GM18511 (cell line): Measurements from ENCODE around the gene GRIK2.

Source experiments
- ATAC-seq: cut with Tn5 transposase; IDR thresholded peaks from one replicate; pipeline ENCODE4 v1.9.1; 2021; ENCODE audit warnings: mild to moderate bottlenecking, moderate library complexity; ENCODE audit not compliant: unreplicated experiment

Gene GRIK2

DNA sequence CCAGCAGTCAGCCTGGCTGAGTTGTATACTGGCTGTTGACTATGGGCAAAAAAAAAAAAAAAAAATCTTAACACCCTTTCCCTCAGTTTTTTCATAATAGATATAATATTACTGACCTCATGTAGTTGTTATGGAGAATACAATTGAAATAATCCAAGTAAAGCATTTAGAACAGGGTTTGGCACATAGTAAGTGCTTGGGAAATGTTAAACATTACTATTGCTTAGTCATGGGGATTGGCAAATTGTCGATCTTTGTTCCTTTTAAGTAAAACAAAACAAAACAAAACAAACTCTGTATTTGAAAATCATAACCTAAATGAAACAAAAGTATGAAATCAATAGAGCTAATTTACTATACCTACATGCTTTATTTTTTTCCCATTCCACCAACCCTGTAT is 458.4 kb downstream of the GRIK2 start:
- no peak for ATAC-seq

DNA sequence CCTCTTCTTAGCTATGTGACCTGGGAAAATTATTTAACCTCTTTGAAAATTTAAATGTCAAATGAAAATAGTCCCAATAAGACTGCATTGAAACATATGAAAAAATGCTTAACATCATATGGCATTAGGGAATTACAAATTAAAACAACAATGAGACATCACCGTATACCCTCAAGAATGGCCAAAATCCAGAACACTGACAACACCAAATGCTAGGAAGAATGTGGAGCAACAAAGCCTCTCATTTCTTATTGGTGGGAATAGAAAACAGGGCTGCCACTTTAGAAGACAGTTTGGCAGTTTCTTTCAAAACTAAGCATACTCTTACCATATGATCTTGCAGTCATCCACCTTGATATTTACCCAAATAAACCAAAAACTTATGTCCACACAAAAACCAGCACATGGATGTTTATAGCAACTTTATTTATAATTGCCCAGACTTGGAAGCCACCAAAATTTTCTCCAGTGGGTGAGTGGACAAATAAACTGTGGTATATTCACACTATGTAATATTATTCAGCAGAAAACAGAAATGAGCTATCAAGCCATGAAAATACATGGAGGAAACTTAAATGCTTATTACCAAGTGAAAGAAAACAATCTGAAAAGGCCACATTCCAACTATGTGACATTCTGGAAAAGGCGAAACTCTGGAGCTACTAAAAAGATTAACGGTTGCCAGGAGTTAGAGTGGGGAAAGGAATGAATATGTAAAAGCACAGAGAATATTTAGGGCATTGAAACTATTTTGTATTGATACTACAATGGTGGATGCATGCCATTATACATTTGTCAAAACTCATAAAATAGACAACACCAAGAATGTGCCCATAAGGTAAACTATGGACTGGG is 459.9 kb downstream of the GRIK2 start:
- no peak for ATAC-seq

DNA sequence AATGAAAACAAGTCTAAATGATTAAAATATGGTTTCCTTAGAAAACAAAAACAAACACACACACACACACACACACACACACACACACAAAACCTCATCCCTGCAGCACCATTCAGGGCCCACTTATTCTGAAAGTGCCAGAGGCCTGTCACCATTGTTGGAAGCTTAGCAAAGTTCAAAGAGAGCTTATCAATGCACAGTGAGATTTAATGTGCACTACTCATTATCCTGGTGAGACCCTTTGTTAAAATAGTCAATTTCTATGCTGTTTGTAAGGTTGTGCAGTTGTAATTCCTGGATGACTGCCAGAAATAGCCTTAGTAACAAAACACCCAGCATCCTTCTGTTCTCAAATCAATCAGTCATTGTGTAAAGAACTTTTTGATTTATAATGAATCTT is 482.9 kb downstream of the GRIK2 start:
- ATAC-seq: no peak

DNA sequence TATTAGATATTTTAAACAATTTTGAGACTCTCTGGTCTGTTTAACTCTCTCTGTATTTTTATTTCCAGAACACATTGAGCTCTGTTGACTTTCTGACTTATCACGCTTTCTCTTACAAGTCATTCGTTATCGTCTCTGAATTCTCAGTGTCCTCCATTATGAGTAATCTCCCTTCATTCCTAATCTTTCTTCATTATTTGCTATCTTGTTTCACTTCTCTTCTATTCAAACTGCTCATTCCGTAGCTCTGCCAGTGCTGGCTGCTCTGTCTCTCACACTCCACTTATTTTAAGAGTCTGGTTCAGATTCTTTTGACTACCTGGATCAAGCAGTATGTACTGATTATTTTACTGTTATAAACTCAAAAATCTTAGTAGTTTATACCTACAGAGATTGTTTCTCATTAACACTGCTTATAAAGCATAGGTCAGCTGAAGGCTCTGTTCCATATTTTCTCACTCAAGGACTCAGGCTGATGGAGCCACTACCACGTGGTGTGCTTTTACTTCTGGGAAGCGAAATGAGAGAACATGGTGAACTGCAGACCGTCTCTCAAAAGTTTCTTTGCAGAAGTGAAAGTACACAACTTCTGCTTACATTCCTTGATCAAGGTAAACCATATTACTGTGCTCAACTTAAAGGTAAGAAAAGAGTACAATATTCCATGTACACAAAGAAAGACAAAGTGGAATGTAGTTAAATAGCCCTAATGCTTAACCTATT is 485.2 kb downstream of the GRIK2 start:
- ATAC-seq: no peak

DNA sequence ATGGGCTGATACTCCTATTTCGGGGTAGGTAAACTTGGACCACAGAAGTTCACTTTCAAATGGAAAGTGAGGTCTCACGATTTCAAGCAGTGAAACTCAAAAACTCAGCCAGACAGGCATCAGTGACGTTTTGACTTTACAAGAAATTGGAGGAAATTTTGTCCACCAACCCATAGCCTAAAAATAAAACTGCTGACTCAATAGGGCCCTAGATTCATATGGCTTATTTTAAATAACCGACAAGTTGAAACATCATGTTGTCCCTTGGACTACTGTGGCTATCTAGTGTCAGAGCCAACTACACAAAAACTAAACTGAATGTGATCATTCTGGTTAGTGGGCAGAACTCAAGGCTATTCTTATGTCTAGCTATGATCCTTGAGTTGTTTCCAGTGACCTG is 486.3 kb downstream of the GRIK2 start:
- ATAC-seq: no peak

DNA sequence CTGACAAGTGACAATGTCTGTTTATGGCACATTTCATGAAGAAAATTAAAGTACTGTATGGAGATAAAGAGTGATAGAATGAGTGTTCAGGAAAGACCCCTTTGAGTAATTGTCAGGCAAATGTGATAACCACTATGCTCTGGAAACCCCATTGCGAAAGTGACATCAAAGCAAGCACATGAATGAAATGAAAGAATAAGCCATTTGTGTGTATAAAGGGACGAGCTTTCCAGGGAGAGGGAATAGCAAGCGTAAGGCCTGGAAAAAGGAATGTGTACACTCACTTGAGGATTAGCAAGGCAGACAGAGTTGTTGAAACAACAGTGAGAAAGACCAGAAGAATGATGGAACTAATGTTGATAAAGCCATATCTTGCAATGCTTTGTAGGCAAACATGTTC is 490.0 kb downstream of the GRIK2 start:
- ATAC-seq: no peak

DNA sequence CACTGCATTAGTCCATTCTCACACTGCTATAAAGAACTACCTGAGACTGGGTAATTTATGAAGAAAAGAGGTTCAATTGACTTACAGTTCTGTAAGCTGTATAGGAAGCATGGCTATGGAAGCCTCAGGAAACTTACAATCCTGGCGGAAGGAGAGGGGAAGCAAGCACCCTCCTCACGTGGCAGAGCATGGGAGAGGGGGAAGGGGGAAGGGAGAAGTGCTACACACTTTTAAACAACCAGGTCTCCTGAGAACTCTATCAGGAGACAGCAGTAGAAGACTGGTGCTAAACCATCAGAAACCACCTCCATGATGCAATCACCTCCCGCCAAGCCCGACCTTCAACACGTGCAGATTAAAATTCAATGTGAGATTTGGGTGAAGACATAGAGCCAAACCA is 494.0 kb downstream of the GRIK2 start:
- ATAC-seq: no peak

DNA sequence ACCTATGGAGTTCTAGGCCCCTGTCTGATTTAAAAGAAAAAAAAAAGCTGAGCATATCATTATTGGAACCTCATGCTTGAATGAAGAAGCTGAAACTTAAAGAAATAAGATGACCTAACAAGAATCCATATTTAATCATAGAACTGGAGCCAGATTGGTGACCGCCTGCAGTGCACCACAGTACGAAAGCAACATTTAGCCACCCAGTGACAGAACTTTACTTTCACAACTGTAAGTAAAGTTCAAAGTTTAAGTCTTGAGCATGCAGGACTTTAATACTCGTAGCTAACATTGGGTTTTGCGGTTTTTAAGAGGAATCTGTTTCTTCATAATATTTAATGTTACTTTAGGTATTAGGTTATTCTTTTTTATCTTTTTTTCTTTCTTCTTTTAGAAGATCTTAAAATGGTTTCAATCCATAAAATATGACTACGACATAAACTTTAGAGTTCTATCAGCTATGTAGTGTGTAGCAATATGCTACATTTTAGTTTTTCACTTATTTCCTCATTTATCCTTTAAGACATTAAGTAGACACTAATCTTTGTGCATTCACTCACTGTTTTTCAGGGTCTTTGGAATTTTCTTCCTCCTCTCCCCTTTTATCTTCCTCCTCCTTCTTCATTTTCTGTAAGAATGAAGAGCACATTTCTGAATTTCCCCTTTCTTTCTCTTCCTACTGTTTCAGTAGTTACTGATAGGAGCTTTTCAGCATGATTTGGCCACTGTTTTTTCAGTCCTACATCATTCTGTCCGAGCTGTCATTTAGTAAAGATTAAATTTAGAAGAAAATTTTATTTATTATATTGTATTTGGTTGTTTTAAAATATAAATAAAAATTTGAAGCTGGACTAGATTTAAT is 514.1 kb downstream of the GRIK2 start:
- no peak for ATAC-seq

DNA sequence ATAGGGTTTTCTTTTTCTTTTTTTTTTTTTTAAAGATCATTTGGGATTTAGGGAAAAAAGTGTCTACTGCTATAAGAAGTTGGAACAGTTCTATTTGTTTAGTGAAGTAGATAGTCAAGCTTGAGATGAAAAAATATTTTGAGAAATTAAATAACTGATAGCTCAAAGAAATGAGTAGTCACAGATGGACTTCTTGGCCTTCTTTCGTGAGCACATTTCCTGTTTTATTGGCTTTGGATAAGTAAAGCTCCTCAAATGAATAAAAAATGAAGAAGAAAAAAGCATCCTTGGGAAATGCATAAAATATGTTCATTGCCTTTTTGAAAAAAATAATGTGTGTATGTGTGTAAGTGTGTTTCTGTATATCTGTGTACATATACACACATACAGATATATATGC is 515.9 kb downstream of the GRIK2 start:
- ATAC-seq: no peak

DNA sequence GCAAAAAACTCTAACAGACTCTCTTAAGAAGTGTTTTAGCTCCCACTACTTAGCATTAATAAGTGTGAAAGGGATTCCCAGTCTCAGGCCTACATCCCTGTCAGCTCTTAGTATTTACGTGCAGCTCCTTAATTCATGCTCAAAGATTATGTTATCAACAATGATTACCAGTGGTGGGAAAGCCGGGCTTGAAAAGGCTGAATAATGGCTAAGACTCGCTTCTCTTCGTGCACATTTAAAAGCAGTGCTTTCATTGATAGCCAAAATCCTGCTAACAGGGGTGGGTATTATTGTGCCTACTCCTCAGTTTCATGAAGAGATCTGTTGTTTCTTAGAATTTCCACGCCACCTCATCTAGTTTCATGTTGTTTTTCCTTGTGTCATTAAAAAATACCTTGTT is 518.8 kb downstream of the GRIK2 start:
- no peak for ATAC-seq

DNA sequence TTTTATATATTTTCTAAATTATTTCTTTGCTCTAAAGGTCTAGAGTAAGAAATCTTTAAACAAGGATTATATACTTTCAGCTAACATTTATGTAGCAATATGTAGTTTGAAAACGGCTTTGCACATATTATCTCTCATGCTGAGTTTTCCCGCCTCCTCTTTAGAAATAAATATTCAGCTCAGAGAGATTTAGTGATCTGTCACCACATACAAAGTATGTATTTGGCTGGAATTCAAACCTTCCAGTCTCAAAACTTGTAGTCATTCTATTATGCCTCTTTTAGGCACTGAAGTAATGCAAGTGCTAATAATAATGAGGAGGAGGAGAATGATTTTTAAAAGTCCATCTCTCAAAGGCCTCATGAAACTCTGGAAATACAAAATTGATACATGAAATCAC is 525.0 kb downstream of the GRIK2 start:
- no peak for ATAC-seq

DNA sequence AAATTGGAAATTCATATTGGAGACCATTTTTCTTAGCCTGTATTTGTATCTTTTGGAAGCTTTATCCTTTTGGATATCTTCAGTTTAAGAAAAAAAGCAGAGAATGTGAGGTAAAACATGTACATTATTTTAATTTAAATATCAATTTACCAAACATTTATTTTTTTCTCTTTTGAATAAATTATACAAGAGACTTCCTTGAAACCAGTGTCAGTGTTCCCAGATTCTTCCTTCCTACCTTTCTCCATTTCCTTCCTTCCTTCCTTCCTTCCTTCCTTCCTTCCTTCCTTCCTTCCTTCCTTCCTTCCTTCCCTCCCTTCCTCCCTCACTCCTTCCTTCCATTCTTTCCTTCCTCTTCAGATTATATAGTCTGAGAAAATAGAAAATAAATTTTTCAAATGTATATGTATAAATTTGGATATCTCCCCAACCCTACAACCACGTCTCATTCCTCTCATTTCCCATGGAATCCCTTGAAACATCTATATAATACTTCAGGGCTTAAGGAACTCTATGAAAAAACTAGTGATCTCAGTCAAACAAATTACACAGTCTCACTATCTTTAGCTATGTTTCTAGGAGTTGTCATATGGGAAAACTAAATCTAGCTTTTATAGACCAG is 528.4 kb downstream of the GRIK2 start:
- ATAC-seq: no peak

DNA sequence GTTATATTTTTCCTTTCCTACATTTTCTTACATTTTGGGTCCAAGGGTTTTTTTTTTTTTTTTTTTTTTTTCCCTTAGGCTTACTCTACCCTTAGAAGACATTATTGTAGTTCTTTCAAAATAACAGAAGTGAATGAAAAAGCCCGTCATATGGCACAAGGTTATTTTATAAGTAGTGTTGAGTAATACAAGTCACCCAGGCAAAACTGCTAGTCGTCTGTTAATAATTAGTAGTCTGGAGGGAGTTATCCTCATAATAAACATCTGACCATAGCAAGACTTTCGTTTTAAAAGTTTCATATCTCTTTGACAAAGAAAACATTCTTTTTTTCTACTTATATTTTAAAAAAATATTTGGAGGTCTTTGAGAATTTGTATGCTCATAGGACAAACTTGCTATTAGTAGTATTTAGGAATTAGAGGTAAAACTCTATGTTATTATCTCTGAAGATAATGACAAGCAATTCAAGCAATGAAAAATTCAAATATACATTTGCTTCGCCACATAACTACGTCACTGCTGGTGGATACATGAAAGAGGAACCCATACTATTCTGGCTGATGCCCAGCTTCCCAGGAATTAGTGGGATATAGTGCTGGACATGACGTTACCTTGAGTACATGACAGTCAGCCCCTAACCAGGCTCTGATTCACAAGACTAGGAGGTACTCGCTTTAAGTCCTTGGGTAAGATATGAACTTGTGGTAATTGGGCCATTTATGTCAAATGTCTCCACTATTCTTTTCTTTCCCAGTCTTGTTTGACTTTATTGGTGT is 532.8 kb downstream of the GRIK2 start:
- ATAC-seq: no peak

DNA sequence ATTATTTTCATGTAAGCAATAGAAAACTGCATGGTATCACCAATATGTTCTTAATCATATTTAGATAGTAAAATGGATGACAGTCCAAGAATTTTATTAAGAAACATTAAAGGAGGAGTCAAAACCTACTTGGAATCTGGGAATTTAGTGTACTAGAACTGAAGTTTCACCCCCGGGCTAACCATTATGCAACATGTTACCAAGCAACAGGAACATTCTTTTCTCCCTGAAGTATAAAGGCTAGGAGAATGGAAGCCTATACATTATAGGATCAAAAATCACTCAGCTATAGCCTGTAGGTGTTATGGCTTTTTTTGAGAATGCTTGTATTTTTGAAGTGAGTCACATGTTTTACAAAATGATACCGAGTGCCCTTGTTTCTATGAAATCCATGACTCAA is 538.3 kb downstream of the GRIK2 start:
- no peak for ATAC-seq

DNA sequence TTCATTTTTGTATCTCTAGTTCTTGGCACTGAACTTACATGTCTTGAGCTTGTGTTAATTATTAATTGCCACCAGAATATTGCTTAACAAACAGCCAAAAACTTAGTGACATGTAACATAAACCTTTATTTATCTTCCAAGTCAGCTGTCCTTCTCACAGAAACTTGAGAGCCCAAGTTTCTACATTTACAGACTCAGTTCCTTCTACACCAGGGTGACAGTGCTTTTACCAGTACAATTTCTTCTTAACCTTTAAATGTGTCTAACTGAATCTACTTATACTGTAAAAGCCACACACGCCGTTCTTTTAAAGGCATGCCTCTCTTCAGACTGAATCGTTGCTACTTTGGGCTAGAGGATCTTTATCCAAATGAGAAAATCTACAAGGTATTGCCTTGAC is 539.2 kb downstream of the GRIK2 start:
- ATAC-seq: no peak

DNA sequence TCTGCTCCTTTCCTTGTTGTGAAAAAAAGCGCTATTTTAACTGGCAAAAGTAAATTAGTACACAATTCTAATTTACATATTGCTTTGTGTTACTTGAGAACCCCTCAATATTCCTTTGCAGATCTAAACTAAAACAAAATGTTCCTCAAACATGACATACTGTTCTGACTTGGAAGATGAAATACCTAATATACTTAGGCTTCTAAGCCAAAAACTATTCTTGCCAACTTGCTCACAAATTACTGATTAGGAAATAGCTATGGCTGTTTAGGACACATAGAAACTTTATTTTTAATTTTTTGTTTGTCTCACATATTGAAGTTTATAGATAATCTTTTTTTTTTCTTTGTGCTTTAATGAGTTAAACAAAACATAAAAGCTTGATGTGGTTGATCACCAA is 542.2 kb downstream of the GRIK2 start:
- ATAC-seq: no peak

DNA sequence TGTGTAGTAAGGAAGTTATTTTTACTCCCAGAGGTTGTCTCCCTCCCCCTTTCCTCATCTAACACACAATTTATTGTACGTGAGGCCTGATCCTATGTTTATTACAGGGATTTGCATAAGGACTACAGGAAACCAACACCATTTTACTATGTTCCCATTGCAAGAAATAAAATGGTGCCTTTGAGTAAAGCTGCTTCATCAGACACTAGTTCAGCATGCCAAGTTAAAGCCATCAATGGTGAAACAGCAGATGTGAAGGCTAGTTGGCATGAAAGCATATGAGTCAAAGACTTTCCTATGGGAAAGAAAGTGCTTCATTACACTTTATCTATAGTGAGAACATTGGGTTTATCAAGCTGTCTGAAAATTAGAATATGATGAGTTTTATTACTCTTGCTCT is 543.0 kb downstream of the GRIK2 start:
- no peak for ATAC-seq

DNA sequence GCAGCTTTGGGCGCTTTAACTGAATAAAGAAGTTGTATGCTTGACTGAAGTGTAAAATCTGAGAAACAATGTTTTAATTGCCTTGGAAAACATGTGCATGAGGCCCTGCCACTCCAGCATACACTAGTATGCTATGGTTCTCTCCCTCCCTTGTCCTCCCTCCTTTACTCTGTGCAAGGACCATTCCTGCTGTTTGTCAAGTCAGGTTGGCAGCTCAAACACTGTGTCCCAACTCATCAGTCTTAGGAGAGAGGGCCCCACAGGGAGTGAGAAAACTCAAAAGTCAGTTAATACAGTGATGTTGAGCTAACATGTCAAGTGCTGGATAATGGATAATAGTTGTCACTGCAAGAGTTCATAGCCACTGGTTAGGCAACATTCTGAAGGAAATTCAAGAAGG is 543.6 kb downstream of the GRIK2 start:
- ATAC-seq: no peak

DNA sequence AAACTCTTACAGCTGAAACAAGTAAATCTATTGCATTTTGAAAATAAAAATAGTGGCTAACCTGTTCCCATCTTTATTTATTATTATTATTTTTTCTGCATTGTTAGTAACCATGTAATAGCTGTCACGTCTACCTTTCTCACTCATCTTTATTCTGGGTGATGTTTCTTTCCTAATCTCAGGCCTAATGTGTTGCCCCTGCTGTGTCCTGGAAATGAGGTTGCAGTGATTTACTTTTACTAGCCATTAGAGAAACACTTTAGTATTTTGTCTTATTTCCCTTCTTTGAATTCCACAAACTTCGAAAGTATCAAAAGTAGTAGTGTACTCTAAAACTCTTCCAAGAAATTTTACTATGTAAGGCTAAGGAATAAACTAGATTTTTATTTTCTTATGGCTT is 546.9 kb downstream of the GRIK2 start:
- ATAC-seq: no peak

DNA sequence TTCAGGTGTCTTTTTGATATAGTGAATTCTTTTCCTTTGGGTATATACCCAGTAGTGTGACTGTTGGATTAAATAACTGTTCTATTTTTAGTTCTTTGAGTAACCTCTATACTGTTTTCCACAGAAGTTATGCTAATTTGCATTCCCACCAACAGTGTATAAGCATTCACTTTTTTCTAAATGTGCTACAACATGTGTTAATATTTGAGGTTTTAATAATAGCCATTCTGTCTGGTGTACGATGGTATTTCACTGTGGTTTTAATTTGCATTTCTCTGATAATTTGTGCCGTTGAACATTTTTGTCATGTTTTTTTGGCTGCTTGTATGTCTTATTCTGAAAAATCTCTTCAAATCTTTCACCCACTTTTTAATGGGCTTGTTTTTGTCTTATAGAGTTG is 563.5 kb downstream of the GRIK2 start:
- ATAC-seq: no peak
